Measurements from ENCODE around the gene ZNF784.

ZNF784 gene

DNA sequence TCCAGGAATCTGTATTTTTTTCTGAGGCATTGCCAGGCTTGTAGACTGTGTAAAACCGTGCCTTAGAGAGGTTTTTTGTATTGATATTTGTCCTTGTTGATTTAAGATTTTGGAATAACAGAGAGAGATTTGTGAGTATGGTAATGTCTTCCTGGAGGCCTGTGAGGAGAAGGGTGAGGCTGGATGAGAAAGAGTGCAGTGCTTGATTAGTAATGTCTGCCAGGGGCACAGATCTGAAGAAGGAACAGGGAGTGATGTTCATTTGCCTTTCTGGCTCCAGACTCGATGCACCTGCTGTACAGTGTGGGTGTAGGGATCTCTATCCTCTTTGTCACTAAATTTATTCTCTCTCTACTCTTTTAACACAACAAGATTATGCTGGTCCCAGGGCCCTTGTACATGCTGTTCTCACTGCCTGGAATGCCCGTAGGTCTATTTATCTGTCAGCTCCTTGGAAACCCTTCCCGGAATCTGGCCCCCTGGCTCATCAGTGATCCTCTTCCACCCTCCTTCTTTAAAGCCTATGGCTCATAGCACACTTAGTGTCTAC, 29.3 kb downstream of the ZNF784 start:
- Histone ChIP-seq H3F3A (ENCODE audit: insufficient read depth, low read length) (no peaks in the 10 kb centered on the region), H3K9me3 (ENCODE audit: low read length) (no peaks in the 10 kb centered on the region), H3K4me1 (ENCODE audit: insufficient read depth, low read length, severe bottlenecking) (no peaks in the 10 kb centered on the region), H3K36me3 (ENCODE audit: insufficient read depth, low read length) (peaks cover 20% of the 10 kb centered on the region), H3K4me3 (ENCODE audit: low read depth, low read length, poor library complexity, severe bottlenecking) (no peak overlapping the region), H3K9me2 (ENCODE audit: low read depth, low read length) (no peaks in the 10 kb centered on the region), H3K4me2 (ENCODE audit: low read length) (no peak overlapping the region), H3K27me3 (ENCODE audit: insufficient read depth, low read length) (no peaks in the 10 kb centered on the region), H2AFZ (ENCODE audit: low read length) (no peak overlapping the region), H3K9ac (ENCODE audit: low read length) (no peak overlapping the region), H3K79me2 (ENCODE audit: insufficient read depth, low read length) (no peaks in the 10 kb centered on the region), H3K27ac (ENCODE audit: low read depth, low read length, poor library complexity, severe bottlenecking) (no peak overlapping the region), H4K20me1 (ENCODE audit: insufficient read depth, low read length) (no peaks in the 10 kb centered on the region)
- TF ChIP-seq, protein P1, sequence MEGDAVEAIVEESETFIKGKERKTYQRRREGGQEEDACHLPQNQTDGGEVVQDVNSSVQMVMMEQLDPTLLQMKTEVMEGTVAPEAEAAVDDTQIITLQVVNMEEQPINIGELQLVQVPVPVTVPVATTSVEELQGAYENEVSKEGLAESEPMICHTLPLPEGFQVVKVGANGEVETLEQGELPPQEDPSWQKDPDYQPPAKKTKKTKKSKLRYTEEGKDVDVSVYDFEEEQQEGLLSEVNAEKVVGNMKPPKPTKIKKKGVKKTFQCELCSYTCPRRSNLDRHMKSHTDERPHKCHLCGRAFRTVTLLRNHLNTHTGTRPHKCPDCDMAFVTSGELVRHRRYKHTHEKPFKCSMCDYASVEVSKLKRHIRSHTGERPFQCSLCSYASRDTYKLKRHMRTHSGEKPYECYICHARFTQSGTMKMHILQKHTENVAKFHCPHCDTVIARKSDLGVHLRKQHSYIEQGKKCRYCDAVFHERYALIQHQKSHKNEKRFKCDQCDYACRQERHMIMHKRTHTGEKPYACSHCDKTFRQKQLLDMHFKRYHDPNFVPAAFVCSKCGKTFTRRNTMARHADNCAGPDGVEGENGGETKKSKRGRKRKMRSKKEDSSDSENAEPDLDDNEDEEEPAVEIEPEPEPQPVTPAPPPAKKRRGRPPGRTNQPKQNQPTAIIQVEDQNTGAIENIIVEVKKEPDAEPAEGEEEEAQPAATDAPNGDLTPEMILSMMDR (IDR thresholded peaks at IDR 0.05; ENCODE audit: low read length) = no peak
- no peak for TF ChIP-seq EZH2 (IDR thresholded peaks at IDR 0.05; ENCODE audit: borderline replicate concordance, low read length)

DNA sequence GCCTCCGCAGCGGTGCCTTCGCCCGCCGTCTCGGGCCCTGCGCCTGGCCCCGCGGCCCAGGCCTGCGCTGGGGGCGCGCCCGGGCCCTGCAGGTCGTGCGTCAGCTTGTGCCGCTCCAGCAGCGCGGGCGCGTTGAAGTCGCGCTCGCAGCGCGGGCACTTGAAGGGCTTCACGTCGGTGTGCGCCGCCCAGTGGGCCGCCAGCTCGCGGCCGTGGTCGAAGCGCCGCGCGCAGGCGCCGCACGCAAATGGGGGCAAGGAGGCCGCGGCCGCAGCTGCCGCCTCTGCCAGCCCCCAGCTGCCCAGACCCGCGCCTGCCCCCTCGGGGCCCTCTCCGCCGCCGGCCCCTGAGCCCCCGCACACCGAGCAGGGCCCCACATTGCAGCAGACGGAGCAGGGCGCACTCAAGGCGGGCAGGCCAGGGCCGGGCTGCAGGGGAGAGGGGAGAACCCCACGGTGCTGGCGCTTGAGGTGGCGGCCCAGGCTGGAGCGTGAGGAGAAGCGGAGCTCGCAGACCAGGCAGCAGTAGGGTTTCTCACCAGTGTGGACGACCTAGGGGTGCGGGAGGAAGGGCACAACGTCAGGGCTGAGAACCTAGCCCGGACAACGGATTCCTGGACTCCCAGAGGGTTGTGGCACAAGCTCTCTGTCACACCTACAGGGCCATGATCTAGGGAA, 31.1 kb downstream of the ZNF784 start:
- Histone ChIP-seq H3K4me1 (ENCODE audit: insufficient read depth, low read length, severe bottlenecking) (no peaks in the 10 kb centered on the region), H4K20me1 (ENCODE audit: insufficient read depth, low read length) (no peaks in the 10 kb centered on the region), H3K79me2 (ENCODE audit: insufficient read depth, low read length) (no peaks in the 10 kb centered on the region), H3K27ac (ENCODE audit: low read depth, low read length, poor library complexity, severe bottlenecking) (no peak overlapping the region), H3K9ac (ENCODE audit: low read length) (no peak overlapping the region), H3K4me3 (ENCODE audit: low read depth, low read length, poor library complexity, severe bottlenecking) (no peak overlapping the region), H3K4me2 (ENCODE audit: low read length) (no peak overlapping the region), H3F3A (ENCODE audit: insufficient read depth, low read length) (no peaks in the 10 kb centered on the region), H3K36me3 (ENCODE audit: insufficient read depth, low read length) (peaks cover 20% of the 10 kb centered on the region), H2AFZ (ENCODE audit: low read length) (no peak overlapping the region), H3K9me3 (ENCODE audit: low read length) (no peaks in the 10 kb centered on the region), H3K9me2 (ENCODE audit: low read depth, low read length) (no peaks in the 10 kb centered on the region), H3K27me3 (ENCODE audit: insufficient read depth, low read length) (no peaks in the 10 kb centered on the region)
- TF ChIP-seq EZH2 (IDR thresholded peaks at IDR 0.05; ENCODE audit: borderline replicate concordance, low read length) = no peak
- TF ChIP-seq, protein P1 (IDR thresholded peaks at IDR 0.05; ENCODE audit: low read length) = no peak

DNA sequence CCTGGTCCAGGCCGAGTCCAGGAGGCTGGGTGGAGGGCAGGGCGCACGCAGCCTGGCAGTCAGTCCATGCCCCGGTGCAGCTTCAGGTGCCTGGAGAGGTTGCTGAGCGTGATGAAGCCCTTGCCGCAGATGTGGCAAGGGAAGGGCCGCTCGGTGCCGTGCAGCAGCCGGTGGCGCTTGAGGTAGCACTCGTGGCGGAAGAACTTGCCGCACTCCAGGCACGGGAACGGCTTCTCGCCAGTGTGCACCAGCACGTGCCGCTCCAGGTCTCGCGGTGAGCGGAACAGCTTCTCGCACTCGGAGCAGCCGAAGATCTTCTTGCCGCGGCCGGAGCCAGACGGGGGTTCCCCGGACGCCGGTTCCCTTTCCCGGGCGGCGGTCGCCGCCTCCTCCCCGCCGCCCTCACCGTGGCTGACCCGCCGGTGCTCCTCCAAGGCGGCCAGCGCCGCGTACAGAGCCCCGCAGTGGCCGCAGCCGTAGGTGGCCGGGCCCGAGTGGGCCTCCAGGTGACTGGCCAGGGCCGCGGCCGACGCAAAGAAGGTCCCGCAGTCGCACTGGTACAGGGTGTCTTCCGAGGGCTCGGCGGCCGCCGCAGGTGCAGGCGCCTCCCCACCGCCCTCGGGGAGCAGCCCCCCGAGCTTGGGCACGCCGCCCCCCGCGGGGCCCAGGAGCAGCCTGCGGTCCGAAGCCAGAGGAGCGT, 31.8 kb downstream of the ZNF784 start:
- no peak overlapping the region for H2AFZ ChIP-seq (ENCODE audit: low read length)
- H3K36me3 ChIP-seq (ENCODE audit: insufficient read depth, low read length) = peaks cover 20% of the 10 kb centered on the region
- H3K4me2 ChIP-seq (ENCODE audit: low read length) = no peak overlapping the region
- no peaks in the 10 kb centered on the region for H4K20me1 ChIP-seq (ENCODE audit: insufficient read depth, low read length)
- no peaks in the 10 kb centered on the region for H3K9me2 ChIP-seq (ENCODE audit: low read depth, low read length)
- H3F3A ChIP-seq (ENCODE audit: insufficient read depth, low read length) = no peaks in the 10 kb centered on the region
- no peak for TF ChIP-seq EZH2 (IDR thresholded peaks at IDR 0.05; ENCODE audit: borderline replicate concordance, low read length)
- TF ChIP-seq, protein P1 (IDR thresholded peaks at IDR 0.05; ENCODE audit: low read length) = no peak
- H3K4me3 ChIP-seq (ENCODE audit: low read depth, low read length, poor library complexity, severe bottlenecking) = no peak overlapping the region
- no peaks in the 10 kb centered on the region for H3K27me3 ChIP-seq (ENCODE audit: insufficient read depth, low read length)
- H3K27ac ChIP-seq (ENCODE audit: low read depth, low read length, poor library complexity, severe bottlenecking) = no peak overlapping the region
- no peak overlapping the region for H3K9ac ChIP-seq (ENCODE audit: low read length)
- no peaks in the 10 kb centered on the region for H3K9me3 ChIP-seq (ENCODE audit: low read length)
- H3K79me2 ChIP-seq (ENCODE audit: insufficient read depth, low read length) = no peaks in the 10 kb centered on the region
- no peaks in the 10 kb centered on the region for H3K4me1 ChIP-seq (ENCODE audit: insufficient read depth, low read length, severe bottlenecking)
